ENCODE results near the gene MAPKAPK3.

GRCh38 chr3:50642382-50642781 lies 25.4 kb downstream of the MAPKAPK3 start:
- no peak for TF ChIP-seq POLR2A (IDR thresholded peaks at IDR 0.05)
- TF ChIP-seq EP300 (IDR thresholded peaks at IDR 0.05): no peak
- TF ChIP-seq, protein P1, sequence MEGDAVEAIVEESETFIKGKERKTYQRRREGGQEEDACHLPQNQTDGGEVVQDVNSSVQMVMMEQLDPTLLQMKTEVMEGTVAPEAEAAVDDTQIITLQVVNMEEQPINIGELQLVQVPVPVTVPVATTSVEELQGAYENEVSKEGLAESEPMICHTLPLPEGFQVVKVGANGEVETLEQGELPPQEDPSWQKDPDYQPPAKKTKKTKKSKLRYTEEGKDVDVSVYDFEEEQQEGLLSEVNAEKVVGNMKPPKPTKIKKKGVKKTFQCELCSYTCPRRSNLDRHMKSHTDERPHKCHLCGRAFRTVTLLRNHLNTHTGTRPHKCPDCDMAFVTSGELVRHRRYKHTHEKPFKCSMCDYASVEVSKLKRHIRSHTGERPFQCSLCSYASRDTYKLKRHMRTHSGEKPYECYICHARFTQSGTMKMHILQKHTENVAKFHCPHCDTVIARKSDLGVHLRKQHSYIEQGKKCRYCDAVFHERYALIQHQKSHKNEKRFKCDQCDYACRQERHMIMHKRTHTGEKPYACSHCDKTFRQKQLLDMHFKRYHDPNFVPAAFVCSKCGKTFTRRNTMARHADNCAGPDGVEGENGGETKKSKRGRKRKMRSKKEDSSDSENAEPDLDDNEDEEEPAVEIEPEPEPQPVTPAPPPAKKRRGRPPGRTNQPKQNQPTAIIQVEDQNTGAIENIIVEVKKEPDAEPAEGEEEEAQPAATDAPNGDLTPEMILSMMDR (IDR thresholded peaks at IDR 0.05): no peak

All from ovary (tissue), 3 donors.